Gastroesophageal sphincter (tissue), 3 donors: ENCODE data around the gene CYTH1.

Source experiments
- EP300 ChIP-seq: sonication (generic); formaldehyde crosslinking; IDR thresholded peaks from one replicate; pipeline ENCODE4 v1.6.1; 2017; ENCODE audit warnings: antibody characterized with exemption, mild to moderate bottlenecking
- POLR2A ChIP-seq, 2 donors: fragments of 450-650 bp; IDR thresholded peaks; one replicate each; pipeline ENCODE4 v1.6.1; 2017; ENCODE audit warnings: antibody characterized with exemption in 2 of 2, mild to moderate bottlenecking in 2 of 2, moderate library complexity in 1 of 2
- POLR2AphosphoS5 ChIP-seq: sonication (generic); formaldehyde crosslinking; IDR thresholded peaks from one replicate; pipeline ENCODE4 v1.6.1; 2017; ENCODE audit warnings: antibody characterized with exemption
- TF ChIP-seq, protein P1 (sequence below), 4 experiments: fragments of 200-600 bp in 2 of 4; fragments of 450-650 bp in 2 of 4; sonication (generic) in 1 of 4; IDR thresholded peaks; one replicate each; pipeline ENCODE4 v1.5.1; 2017 to 2019; ENCODE audit warnings: antibody characterized with exemption in 4 of 4, mild to moderate bottlenecking in 2 of 4, moderate library complexity in 2 of 4

DNA sequence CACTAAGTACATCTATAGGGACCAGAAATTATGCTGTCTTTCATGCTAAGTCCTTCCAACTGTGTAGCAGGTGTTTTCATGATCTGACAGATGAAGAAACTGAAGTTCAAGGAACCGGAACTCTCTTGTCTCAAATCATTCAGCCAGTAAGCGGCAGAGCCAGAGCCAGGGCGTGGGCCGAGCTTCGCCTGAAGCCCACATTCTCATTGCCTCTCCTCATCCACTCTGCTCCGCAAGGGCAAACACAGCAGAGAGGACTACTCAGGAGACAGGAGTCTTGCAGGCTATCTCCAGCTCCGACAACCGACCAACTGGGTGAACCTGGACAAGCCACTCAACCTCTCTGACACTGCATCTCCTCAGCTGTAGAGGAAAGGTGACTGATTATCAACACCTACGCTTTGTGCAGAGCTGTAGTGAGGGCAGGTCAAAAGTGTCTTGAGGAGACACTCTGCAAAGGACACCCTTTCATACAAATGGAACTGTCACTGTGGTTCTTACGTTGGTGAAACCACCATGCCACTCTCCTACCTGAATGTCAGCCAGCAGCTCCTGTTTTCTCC, 72.9 kb downstream of the CYTH1 start:
- TF ChIP-seq POLR2A (IDR thresholded peaks at IDR 0.05), result no peak
- no peak for TF ChIP-seq POLR2AphosphoS5
- TF ChIP-seq, protein P1, sequence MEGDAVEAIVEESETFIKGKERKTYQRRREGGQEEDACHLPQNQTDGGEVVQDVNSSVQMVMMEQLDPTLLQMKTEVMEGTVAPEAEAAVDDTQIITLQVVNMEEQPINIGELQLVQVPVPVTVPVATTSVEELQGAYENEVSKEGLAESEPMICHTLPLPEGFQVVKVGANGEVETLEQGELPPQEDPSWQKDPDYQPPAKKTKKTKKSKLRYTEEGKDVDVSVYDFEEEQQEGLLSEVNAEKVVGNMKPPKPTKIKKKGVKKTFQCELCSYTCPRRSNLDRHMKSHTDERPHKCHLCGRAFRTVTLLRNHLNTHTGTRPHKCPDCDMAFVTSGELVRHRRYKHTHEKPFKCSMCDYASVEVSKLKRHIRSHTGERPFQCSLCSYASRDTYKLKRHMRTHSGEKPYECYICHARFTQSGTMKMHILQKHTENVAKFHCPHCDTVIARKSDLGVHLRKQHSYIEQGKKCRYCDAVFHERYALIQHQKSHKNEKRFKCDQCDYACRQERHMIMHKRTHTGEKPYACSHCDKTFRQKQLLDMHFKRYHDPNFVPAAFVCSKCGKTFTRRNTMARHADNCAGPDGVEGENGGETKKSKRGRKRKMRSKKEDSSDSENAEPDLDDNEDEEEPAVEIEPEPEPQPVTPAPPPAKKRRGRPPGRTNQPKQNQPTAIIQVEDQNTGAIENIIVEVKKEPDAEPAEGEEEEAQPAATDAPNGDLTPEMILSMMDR (IDR thresholded peaks at IDR 0.05), result no peak
- TF ChIP-seq EP300, result no peak
